Measurements from ENCODE around the gene REXO4.

The REXO4 gene

GRCh38 chr9:133417541-133418461 lies at the start of gene REXO4:
Gene REXO4 (minus strand): TSS chr9:133418010. CDS start chr9:133417844, 166 bp downstream.
- peak within 1 kb of the TSS; percentile 90 for H3K4me3 ChIP-seq (ENCODE audit: low read depth, low read length)
- TF ChIP-seq CTCF (IDR thresholded peaks at IDR 0.05; ENCODE audit: low read depth, low read length), result no peak

- no peak overlapping the region for H3K4me3 ChIP-seq (ENCODE audit: low read depth, low read length)
- TF ChIP-seq CTCF (IDR thresholded peaks at IDR 0.05; ENCODE audit: low read depth, low read length), result no peak
These were observed 49.3 kb upstream of the REXO4 start for GRCh38 chr9:133467101-133467500.

GRCh38 chr9:133465984-133466383 lies 48.2 kb upstream of the REXO4 start:
- TF ChIP-seq CTCF (IDR thresholded peaks at IDR 0.05; ENCODE audit: low read depth, low read length), result no peak

GRCh38 chr9:133464638-133465037 lies 46.8 kb upstream of the REXO4 start:
- TF ChIP-seq CTCF (IDR thresholded peaks at IDR 0.05; ENCODE audit: low read depth, low read length), result no peak
- H3K4me3 ChIP-seq (ENCODE audit: low read depth, low read length), result no peak overlapping the region

More at GRCh38 chr9:133465984-133466383, 48.2 kb upstream of the REXO4 start:
- H3K4me3 ChIP-seq (ENCODE audit: low read depth, low read length), result no peak overlapping the region

GRCh38 chr9:133463864-133464615 lies 46.2 kb upstream of the REXO4 start:
- no peak for TF ChIP-seq CTCF (IDR thresholded peaks at IDR 0.05; ENCODE audit: low read depth, low read length)
- no peak overlapping the region for H3K4me3 ChIP-seq (ENCODE audit: low read depth, low read length)

GRCh38 chr9:133463234-133463863 lies 45.5 kb upstream of the REXO4 start:
- TF ChIP-seq CTCF (IDR thresholded peaks at IDR 0.05; ENCODE audit: low read depth, low read length), result no peak
- no peak overlapping the region for H3K4me3 ChIP-seq (ENCODE audit: low read depth, low read length)
